EH (cell line): ENCODE data around the gene KRT23.
"Not testable (repeated sequence)": the region's sequence is repeated elsewhere in the genome, so short reads cannot be mapped to it uniquely, and the experiment has no call there.

Experiments
- DNase-seq: peaks from one replicate; pipeline ENCODE4 v3.0.0-alpha.2; 2015; ENCODE audit warnings: low read depth

The KRT23 gene

GRCh38 chr17:40950176-40950575 is 12.7 kb upstream of the KRT23 start:
- DNase-seq: no peak

DNA sequence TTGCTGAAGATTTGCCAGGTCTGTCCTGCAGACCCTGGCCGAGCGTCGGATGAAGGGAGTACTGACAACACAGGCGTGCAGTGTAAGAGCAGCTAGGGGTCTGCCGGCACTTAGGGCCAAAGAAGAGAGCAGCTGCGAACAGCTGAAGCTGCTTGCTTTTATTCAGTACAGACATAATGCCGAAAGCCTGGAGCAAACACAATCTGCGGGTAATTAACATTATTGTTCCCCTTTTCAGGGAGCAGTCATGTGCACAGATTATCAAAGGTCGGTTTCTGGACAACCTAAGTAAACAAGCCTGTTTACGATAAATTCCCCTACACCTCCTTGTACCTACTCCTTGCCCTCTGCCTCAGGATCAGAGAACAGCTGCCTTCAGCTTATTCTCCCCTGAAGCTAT is 12.0 kb upstream of the KRT23 start:
- no peak for DNase-seq

DNA sequence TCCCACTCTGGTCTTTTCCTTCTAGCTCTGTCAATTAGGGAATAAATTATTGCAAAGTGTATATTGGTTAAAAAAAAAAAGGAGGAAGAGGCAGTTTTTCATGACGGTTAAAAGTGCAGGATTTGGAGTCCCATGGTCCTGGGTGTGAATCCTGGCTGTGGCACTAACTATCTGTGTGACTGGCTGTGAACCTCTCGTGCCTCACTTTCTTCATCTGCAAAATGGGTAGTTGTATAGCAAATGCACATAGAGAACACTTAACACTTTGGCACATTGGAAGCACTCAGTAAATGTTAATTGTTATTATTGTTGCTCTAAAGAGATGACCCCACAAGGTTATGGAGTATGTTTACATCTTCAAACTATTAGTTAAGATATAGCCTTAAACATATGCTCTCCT is 10.5 kb upstream of the KRT23 start:
- no peak for DNase-seq

- DNase-seq: no peak
These were observed 8.0 kb upstream of the KRT23 start for GRCh38 chr17:40945414-40945813.

GRCh38 chr17:40944531-40944930 is 7.1 kb upstream of the KRT23 start:
- no peak for DNase-seq

GRCh38 chr17:40942553-40942952 is 5.1 kb upstream of the KRT23 start:
- DNase-seq: no peak

DNA sequence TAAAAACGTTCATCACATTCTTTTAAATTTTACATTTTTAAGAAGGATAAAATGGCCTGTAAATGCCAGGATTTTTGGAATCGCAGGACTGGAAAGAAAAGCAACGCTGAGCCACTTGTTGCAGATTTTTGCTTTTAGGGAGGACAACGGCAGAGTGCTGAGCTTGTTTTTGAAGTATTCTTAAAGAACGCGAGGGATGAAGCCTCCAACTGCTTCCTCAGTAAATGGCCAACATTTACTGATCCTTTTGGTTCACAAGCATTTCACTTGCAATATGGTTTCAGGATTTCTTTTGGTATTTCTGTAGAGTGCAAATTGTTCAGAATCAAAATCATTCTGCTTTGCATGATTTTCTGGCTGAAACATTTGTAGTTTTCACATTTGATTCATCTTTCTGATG is 2.8 kb upstream of the KRT23 start:
- no peak for DNase-seq

DNA sequence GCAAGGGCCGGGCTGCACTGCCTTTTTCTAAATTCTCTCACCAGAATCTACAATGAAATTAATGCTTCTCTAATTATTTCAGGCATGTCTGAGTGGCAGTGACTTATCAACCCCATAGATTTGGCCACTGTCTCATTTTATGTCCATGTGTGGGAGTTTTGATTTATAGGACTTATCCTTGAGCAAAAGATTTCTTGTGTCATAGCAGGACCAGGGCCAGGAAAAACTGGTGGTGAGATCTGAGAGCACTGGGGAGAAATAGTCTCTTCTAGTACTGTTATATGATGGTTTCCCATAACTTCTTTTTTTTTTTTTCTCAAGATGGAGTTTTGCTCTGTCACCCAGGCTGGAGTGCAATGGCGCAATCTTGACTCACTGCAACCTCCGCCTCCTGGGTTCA is 1.5 kb upstream of the KRT23 start:
- DNase-seq: peak; percentile 62

DNA sequence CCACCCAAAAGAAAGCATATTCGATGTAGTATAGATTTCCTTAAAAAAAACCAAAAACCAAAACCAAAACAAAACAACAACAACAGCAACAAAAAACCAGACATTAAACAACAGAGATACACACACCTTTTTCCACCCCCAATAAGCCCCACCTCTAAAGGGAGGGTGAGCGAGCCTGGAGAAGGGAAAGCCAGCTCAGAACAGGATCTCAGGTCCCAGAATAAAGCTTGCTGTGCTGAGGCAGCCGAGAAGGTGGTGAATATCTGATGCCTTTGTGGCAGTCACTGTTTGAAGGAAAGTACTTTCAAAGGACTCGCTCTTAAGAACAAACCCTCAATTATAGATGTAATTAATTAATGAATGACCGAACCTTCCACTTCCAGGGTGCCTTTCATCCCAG is 470 bp downstream of the KRT23 start:
- DNase-seq: no peak

GRCh38 chr17:40936437-40936971 is 942 bp downstream of the KRT23 start:
- no peak for DNase-seq

- DNase-seq: no peak
These were observed 1.8 kb downstream of the KRT23 start for GRCh38 chr17:40935624-40936023.

GRCh38 chr17:40932608-40933007 is 4.8 kb downstream of the KRT23 start:
- DNase-seq: no peak

- DNase-seq: no peak
These were observed 6.1 kb downstream of the KRT23 start for GRCh38 chr17:40931311-40931710.

- no peak for DNase-seq
These were observed 11.1 kb downstream of the KRT23 start for GRCh38 chr17:40926341-40926740.

DNA sequence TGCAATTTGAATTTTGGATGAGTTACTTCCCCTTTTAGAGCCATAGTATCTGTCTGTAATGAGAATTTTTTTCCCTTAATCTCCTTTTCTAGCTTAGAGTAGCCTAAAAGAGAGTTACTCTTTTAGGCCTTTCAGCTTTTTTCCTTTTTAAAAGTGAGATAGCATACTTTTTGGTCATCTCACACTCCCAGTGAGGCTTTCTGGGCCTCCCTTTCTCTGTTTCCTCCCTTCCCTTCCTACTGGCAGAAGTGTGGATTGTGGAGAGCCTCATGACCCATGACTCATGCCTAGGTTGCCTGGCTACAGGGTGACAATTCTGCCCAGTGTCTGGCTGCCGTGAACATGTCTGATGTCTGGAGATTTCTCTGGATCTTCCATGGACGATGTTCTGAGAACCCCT is 15.2 kb downstream of the KRT23 start:
- peak; percentile 90 for DNase-seq

DNA sequence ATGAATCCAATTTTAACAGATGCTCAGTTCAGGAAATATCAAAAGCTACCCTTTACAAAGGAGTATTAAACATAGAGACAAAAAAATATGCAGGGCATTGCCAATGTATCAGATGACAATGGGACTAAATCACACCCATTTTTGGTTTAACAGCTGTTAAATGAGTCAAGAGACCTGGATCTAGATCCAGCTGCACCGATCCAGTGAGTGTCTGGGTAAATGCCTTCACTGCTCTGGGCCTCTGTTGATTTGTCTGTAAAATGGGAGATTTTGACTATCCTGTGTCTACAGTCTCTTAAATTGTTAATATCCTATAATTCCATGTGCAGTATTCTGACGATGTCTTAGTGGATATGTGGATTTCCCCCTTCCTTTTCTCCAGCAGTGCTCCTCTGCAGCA is 16.4 kb downstream of the KRT23 start:
- no peak for DNase-seq

GRCh38 chr17:40917116-40917515 is 20.3 kb downstream of the KRT23 start:
- DNase-seq: not testable (repeated sequence)

GRCh38 chr17:40916366-40916765 is 21.1 kb downstream of the KRT23 start:
- DNase-seq: no peak

GRCh38 chr17:40915721-40916256 is 21.7 kb downstream of the KRT23 start:
- peak; percentile 84 for DNase-seq

GRCh38 chr17:40915199-40915661 is 22.2 kb downstream of the KRT23 start:
- DNase-seq: peak; percentile 96

- DNase-seq: peak; percentile 45
These were observed 23.2 kb downstream of the KRT23 start for GRCh38 chr17:40914075-40914855.

DNA sequence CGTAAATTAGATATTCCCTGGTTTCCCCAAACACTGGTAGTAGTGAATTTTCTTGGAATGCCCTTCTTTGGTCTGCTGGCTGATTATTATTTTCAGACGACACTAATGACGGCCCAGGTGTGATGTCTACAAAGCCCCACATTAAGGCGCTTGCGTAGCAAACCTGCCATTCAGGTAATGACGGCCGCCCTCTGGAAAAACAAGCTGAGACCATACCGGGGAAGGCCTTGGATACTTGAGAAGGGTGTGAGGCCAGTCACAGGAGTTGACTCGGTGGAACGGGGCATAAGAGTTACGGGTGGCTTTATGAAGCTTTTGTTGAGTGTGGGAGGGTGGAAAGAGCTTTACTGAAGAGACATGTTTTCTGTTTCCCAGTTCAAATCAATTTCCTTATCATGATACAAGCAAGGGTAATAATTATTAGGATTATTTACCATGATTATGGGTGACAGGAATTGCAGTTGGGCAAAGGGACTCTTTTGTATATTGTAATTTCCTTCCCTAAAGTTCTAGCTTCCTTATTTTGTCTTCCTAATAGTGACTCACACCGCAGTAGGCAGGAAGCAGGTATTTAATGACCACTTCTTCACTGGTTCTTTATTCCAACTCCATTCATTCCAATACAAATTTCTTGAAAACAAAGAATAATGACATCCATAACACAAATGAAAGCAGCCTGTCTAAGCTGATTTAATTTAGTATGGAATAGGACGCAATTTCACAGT is 24.8 kb downstream of the KRT23 start:
- DNase-seq: no peak

DNA sequence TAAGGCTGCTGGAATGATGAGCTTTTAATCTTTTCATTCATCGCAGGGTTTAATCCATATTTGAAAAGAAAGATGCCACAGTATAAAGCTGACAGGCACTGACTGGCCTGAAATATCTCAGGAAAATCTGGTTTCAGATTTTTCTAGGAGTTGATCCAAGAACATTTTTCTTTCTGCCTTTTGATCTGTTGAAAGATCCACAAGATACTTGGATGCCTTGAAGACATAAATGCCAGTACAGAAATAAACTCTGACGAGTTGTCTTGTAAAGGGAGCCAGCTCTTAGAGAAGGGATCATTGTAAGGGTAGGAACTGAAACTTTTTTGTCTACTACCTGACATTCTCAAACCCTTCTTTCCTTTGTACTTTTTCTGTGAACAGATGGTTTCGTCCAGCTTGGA is 27.0 kb downstream of the KRT23 start:
- DNase-seq: peak; percentile 94
